Activated naive CD4-positive, alpha-beta T cell treated with anti-CD3 and anti-CD28 coated beads, Interleukin-2, amount 50 U/mL, for 24 hours (primary cell): ENCODE data around the gene STMN3.

ENCODE experiments used
- H3K27ac Mint-ChIP-seq: one replicate; pipeline ENCODE4 v1.8.0; 2021; ENCODE audit warnings: mild to moderate bottlenecking, mixed read lengths
- H3K27me3 Mint-ChIP-seq: one replicate; pipeline ENCODE4 v1.8.0; 2021; ENCODE audit warnings: mixed read lengths
- H3K36me3 Mint-ChIP-seq: one replicate; pipeline ENCODE4 v1.8.0; 2021; ENCODE audit warnings: mixed read lengths
- H3K4me1 Mint-ChIP-seq: one replicate; pipeline ENCODE4 v1.8.0; 2021; ENCODE audit warnings: mixed read lengths
- H3K4me3 Mint-ChIP-seq: one replicate; pipeline ENCODE4 v1.8.0; 2021; ENCODE audit warnings: mild to moderate bottlenecking, mixed read lengths
- H3K9me3 Mint-ChIP-seq: one replicate; pipeline ENCODE4 v1.8.0; 2021; ENCODE audit warnings: mixed read lengths

STMN3 gene

DNA sequence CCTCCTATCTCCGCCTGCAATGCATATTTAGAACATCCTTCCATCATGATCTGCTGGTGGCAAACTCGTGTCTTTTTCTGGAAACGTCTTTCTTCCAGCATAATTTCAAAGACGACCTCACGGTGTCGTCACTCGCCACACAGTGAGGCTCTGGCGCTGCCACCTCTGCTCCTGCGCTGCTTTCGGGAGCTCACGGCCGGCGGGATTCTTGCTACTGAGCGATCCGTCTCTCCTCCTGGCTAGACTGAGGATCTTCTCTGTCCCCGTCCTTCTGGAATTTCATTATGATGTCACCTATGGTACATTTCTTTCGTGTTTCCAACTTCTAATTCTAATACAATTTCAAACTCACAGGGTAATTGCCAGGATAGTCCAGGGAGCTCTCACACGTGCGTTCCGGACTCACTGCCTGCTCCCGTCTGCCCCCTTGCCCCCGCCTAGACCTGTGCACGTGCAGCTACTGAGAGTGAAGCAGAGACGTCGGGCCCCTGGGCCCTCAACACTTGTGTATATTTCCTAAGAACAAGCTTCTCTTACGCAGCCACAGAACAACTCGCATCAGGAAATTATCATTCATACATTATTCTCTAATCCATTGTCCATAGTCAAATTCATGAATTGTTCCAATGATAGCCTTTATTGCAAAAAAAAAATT is 53.7 kb downstream of the STMN3 start:
- H3K4me1 Mint-ChIP-seq = peaks cover 8% of the 10 kb centered on the region
- H3K9me3 Mint-ChIP-seq = no peaks in the 10 kb centered on the region
- no peak overlapping the region for H3K27ac Mint-ChIP-seq
- H3K4me3 Mint-ChIP-seq = no peak overlapping the region
- peaks cover 12% of the 10 kb centered on the region for H3K36me3 Mint-ChIP-seq
- H3K27me3 Mint-ChIP-seq = no peaks in the 10 kb centered on the region

DNA sequence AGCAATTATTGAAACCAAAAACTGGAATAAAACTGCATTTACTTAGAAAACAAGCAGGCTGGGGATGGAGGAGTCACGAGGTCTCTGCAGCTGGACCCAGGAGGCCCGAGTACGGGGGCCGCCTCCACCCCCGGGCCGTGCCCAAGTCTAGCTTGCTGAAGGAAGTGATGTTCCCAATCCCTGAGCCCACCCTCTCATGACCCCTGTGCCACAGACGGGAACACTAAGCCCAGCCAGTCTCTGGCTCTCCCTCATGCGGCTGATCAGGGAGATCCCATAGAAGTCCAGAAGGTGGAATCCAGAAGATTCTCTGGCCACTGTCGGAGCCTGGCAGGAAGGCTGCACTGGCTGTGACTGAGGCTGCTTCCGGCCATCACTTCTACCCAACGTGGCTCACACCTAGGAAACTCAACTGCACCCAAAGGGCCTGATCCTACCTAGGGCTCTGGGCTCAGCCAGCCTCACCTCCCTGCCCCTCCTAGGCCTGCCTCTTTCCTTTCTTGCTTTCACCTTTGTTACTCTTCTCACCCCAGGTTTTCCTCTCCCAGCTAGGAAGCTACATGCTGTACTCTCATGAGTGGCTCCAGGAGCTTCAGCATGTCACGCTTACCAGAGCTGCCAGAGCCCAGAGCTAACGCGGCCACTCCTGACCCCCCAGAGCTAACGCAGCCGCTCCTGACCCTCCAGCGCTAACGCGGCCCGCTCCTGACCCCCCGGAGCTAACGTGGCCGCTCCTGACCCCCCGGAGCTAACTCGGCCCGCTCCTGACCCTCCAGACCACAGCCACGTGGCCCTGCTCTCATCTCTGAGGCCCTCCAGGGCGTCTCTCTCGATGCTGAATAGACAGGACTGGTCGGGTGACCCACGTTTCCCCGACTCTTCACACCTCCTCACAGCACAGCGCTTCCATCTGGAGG is 54.5 kb downstream of the STMN3 start:
- Mint-ChIP-seq H3K9me3 (no peaks in the 10 kb centered on the region), H3K36me3 (peaks cover 12% of the 10 kb centered on the region), H3K4me3 (no peak overlapping the region), H3K4me1 (peaks cover 8% of the 10 kb centered on the region), H3K27me3 (no peaks in the 10 kb centered on the region), H3K27ac (no peak overlapping the region)

DNA sequence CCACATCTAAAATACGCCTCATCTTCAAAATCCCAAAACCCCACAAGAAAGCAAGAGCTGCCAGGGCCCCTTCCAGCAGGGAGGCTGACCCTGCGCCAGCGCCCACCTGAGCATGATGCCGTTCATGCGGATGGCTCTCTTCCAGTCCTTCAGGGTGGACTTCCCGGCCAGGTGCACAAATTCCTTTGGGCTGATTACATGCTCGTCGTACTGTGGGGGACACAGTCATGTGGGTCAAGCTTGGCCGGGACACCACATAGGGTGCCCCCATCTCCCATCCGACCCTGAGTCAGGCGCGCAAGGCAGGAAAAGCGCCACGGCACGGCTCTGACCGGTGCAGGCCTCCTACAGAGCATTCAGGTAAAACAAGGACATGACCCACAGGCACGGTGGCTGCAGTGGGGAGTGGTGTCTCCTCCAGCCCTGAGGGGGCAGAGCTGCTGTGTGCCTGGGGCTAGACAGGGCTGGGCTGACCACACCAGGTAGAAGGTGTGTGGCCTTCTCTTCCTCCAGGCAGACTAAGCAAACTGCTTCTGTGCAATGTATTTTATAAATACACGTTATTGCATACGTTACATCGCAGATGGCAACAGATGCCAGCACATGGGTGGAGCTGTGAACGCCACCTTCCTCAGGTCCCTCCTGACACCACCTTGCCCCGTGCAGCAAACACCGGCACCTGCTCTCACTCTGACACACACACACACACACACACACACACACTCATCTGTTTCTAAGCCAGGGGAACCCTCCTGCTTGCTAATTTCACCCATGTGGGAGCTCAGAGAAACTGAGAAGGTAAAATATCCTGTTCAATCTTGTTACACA is 55.4 kb downstream of the STMN3 start:
- Mint-ChIP-seq H3K27ac (no peak overlapping the region), H3K9me3 (no peaks in the 10 kb centered on the region), H3K36me3 (peaks cover 16% of the 10 kb centered on the region)

DNA sequence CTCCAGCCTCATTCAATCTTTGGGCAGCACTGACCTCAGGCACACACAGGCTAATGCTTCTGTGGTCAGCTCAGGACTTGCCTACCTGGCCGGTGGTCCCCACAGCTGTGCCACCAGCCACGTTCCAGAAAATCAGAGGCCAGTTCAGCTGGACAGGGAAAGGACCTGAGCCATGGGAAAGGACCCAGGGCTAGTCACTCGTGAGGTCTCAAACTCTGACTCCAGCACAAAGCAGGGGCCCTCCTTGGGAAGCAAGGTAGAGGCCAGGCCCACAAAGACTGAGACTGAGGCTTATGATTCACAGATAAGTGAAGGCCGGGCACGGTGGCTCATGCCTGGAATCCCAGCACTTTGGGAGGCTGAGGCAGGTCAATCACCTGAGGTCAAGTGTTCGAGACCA is 56.8 kb downstream of the STMN3 start:
- H3K4me3 Mint-ChIP-seq = no peak overlapping the region
- H3K27ac Mint-ChIP-seq = no peak overlapping the region
- peaks cover 12% of the 10 kb centered on the region for H3K36me3 Mint-ChIP-seq
- H3K4me1 Mint-ChIP-seq = no peaks in the 10 kb centered on the region
- no peaks in the 10 kb centered on the region for H3K27me3 Mint-ChIP-seq
- H3K9me3 Mint-ChIP-seq = no peaks in the 10 kb centered on the region

More for the DNA sequence above, 55.4 kb downstream of the STMN3 start:
- H3K4me1 Mint-ChIP-seq = peaks cover 5% of the 10 kb centered on the region
- H3K27me3 Mint-ChIP-seq = no peaks in the 10 kb centered on the region
- H3K4me3 Mint-ChIP-seq = no peak overlapping the region

DNA sequence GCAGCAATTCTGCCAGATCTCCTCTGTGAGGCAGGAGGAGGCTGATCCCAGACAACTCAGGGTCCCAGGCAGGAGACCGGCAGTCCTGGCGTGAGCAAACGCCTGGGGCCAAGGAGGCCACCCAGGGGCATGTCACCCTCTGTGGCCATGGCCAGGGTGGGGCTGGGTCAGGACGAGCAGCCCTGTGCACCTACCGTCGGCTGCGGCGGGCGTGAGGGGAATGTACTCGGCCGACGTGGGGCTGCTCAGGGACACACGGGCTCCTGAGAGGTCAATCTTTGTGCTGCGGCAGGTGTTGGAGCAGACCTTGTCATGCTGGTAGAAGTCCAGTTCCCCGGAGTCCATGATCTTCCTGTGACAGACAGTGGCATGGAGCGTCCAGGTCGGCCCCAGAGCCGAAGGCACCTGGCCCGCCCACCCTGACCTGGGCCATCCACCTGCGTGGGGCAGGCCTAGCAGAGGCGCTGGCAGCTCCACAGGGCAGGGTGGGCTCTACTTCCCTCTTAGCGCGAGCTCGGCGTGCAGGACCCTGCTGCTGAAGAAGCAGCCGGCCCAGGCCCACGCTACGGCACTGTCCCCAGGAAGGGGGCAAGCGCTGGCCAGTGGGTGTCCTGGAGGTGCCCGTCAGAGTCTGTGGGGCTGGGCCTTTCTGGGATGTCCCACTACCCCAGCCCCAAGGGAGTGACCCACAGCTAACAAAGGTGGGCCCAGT is 57.7 kb downstream of the STMN3 start:
- Mint-ChIP-seq H3K4me3 (no peak overlapping the region), H3K27me3 (no peaks in the 10 kb centered on the region), H3K27ac (no peak overlapping the region), H3K4me1 (no peaks in the 10 kb centered on the region), H3K36me3 (peaks cover 14% of the 10 kb centered on the region), H3K9me3 (no peaks in the 10 kb centered on the region)

DNA sequence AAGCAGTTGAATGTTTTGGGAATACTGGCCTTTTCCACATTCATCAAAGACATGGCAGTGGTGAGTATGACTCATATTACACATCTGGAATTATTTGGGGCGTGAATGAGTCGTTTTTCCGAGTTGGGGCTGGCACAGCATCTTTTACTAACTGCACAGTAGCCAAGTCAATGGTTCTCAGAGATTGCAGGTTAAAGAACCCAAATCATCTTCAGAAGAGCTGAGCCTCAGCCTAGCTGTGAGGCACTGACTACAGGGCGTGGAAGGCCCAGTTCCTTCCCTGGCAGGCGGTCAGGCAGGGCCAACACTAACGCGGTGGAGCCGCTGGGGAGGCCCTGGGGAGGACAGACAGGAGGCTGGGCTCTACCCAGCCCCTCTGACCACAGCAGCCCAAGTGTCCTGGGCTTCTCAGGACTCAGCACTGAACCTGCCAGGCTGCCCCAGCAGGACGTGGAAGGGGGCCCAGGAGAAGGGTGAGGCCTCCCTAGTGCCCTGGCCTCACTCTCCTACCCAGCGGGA is 59.1 kb downstream of the STMN3 start:
- no peaks in the 10 kb centered on the region for H3K27me3 Mint-ChIP-seq
- H3K36me3 Mint-ChIP-seq = peaks cover 13% of the 10 kb centered on the region
- no peaks in the 10 kb centered on the region for H3K9me3 Mint-ChIP-seq
- no peak overlapping the region for H3K27ac Mint-ChIP-seq
- H3K4me1 Mint-ChIP-seq = no peaks in the 10 kb centered on the region
- no peak overlapping the region for H3K4me3 Mint-ChIP-seq

DNA sequence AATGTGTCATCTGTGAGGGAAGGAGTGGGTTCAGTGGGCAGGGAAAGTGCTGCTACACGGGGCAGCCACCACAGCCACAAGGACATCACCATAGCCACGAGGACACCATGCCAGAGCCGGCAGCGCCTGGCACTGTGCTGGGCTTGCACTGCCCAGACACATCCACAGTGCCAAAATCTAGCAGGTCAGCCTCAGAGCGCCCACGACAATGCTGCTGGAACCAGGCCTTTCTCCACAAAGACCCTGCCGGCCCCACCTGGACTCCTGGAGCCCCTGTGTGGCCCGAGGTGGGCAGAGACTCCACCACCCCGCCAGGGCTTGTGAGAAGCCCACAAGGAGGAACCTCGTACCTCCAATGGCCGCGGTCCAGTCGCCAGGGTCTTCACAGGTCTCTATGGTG is 60.6 kb downstream of the STMN3 start:
- H3K4me3 Mint-ChIP-seq = no peak overlapping the region
- peaks cover 9% of the 10 kb centered on the region for H3K4me1 Mint-ChIP-seq
- peaks cover 14% of the 10 kb centered on the region for H3K36me3 Mint-ChIP-seq
- no peak overlapping the region for H3K27ac Mint-ChIP-seq
- H3K9me3 Mint-ChIP-seq = no peaks in the 10 kb centered on the region
- no peaks in the 10 kb centered on the region for H3K27me3 Mint-ChIP-seq

DNA sequence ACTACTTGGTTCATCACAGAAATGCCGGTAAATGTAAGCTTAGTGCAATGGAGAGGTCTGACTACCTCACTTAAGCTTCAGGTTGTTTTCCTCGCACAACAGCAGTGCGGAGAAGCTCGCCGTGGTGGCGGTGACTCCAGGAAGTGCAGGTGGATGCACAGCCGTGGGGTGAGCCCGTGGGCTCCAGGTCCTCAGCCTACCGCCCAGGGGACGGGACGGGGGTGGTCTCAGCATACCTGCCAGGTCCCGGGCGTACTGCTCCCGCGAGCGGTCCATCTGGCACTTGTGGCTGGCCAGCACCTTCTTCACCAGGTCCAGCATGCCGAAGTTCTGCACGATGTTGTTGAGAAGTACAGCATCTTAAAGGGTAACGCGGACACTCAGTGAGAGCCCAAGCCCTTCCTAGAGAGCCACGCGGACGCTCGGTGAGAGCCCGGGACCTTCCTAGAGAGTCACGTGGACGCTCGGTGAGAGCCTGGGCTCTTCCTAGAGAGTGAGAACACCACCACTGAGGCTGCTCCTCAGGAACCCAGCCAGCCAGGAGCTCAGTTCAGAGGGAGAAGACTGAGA is 61.4 kb downstream of the STMN3 start:
- H3K36me3 Mint-ChIP-seq = peaks cover 14% of the 10 kb centered on the region
- H3K9me3 Mint-ChIP-seq = no peaks in the 10 kb centered on the region
- H3K27ac Mint-ChIP-seq = no peak overlapping the region
- peaks cover 15% of the 10 kb centered on the region for H3K4me1 Mint-ChIP-seq
- H3K4me3 Mint-ChIP-seq = no peak overlapping the region
- H3K27me3 Mint-ChIP-seq = no peaks in the 10 kb centered on the region

DNA sequence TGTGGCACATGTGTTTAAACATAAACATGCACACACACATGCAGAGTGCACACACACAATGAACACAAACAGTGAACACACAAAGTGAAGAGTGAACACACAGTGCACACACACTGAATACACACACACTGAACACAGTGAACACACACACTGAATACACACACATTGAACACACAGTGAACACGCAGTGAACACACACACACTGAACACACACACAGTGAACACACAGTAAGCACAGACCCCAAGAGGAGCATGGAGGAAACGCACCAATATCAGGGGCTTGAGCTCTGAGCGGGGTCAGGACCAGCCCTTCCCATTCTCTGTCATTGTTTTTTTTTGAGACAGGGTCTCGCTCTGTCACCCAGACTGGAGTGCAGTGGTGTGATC is 62.1 kb downstream of the STMN3 start:
- Mint-ChIP-seq H3K4me1 (peaks cover 15% of the 10 kb centered on the region), H3K9me3 (no peaks in the 10 kb centered on the region), H3K36me3 (peaks cover 14% of the 10 kb centered on the region), H3K27ac (no peak overlapping the region), H3K27me3 (no peaks in the 10 kb centered on the region), H3K4me3 (no peak overlapping the region)

DNA sequence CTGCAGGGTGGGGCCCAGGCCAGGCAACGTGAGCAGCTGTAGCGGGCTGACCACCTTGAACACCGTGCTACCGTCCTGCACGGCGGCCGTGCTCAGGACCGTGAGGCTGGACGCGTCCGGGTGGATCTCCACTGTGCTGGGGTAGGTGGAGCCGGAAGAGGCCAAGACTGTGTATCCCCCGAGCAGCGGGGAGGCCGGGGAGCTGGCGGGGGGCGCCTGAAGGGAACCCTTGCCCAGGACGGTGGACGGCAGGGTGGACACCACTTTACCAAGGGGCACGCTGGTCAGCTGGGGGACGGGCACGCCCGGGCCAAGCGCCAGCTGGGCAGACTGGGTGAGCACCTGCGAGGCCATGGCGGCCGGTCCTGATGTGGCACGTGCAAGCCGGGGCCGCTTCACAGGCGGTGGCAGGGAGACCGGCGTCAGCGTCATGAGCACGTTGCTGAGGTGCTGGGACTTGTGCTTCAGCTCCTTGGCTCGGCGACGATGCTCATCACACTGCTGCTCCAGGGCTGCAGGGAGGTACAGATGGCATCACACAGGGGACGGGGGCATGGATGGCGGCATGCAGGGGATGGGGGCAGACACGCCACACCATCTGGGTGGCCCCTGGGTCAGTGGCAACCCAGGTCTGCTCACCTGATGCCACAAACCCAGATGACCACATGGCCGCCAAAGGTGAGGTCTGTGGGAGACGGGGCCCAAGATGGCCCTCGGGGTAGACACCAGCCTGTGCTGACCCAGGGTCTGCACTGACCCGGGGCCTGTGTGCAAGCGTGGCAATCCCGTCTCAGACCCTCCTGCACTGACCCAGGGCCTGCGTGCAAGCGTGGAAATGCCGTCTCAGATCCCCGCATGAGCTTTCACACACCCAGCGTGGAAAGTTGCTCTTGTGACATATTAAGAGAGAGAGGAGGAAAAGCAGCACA is 62.7 kb downstream of the STMN3 start:
- Mint-ChIP-seq H3K9me3 (no peaks in the 10 kb centered on the region), H3K27ac (no peak overlapping the region), H3K4me1 (peaks cover 19% of the 10 kb centered on the region), H3K27me3 (no peaks in the 10 kb centered on the region), H3K4me3 (no peak overlapping the region), H3K36me3 (peaks cover 14% of the 10 kb centered on the region)
